ENCODE data around the gene TMEM214. TPM values are rescaled to one million over a fixed set of nuclear protein-coding genes. Genes with fewer than 3 reads are reported as not detected.

Gene TMEM214
- total RNA-seq, 2 donors from 2014 or later, result 42.4 to 47.3 TPM

DNA sequence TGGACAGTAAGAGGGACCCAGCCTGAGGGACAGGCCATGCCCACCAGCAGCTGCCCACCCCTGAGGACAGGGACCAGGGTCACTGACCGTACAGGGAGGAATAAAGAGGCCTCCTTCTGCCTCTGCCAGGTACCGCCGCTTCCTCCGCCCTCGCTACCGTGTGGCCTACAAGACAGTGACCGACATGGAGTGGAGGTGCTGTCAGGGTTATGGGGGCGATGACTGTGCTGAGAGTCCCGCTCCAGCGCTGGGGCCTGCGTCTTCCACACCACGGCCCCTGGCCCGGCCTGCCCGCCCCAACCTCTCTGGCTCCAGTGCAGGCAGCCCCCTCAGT, 47.8 kb downstream of the TMEM214 start:
- Mint-ChIP-seq H3K4me3 (peak overlapping the region; percentile 87), H3K36me3 (ENCODE audit: low read depth) (no peaks in the 10 kb centered on the region), H3K27ac (peak overlapping the region; percentile 82), H3K27me3 (no peaks in the 10 kb centered on the region), H3K4me1 (peaks cover 36% of the 10 kb centered on the region)
- DNase-seq (no peak), ATAC-seq (no peak)
- no peaks in the 10 kb centered on the region for H3K9me3 ChIP-seq (ENCODE audit: control insufficient read depth, low read length, poor library complexity, severe bottlenecking)

DNA sequence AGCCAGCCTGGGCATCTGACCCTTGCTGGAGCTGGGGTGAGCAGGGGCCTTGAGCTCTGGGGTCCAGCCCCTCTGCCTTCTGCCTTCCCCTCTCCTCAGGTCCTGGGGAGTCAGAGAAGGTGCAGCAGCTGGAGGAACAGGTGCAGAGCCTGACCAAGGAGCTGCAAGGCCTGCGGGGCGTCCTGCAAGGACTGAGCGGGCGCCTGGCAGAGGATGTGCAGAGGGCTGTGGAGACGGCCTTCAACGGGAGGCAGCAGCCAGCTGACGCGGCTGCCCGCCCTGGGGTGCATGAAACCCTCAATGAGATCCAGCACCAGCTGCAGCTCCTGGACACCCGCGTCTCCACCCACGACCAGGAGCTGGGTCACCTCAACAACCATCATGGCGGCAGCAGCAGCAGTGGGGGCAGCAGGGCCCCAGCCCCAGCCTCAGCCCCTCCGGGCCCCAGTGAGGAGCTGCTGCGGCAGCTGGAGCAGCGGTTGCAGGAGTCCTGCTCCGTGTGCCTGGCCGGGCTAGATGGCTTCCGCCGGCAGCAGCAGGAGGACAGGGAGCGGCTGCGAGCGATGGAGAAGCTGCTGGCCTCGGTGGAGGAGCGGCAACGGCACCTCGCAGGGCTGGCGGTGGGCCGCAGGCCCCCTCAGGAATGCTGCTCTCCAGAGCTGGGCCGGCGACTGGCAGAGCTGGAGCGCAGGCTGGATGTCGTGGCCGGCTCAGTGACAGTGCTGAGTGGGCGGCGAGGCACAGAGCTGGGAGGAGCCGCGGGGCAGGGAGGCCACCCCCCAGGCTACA, 49.4 kb downstream of the TMEM214 start:
- H3K4me3 Mint-ChIP-seq, result peak overlapping the region; percentile 87
- no peaks in the 10 kb centered on the region for H3K36me3 Mint-ChIP-seq (ENCODE audit: low read depth)
- no peak for DNase-seq
- ATAC-seq, result no peak
- H3K27ac Mint-ChIP-seq, result peak overlapping the region; percentile 82
- H3K9me3 ChIP-seq (ENCODE audit: control insufficient read depth, low read length, poor library complexity, severe bottlenecking), result no peaks in the 10 kb centered on the region
- peaks cover 33% of the 10 kb centered on the region for H3K4me1 Mint-ChIP-seq
- H3K27me3 Mint-ChIP-seq, result no peaks in the 10 kb centered on the region

DNA sequence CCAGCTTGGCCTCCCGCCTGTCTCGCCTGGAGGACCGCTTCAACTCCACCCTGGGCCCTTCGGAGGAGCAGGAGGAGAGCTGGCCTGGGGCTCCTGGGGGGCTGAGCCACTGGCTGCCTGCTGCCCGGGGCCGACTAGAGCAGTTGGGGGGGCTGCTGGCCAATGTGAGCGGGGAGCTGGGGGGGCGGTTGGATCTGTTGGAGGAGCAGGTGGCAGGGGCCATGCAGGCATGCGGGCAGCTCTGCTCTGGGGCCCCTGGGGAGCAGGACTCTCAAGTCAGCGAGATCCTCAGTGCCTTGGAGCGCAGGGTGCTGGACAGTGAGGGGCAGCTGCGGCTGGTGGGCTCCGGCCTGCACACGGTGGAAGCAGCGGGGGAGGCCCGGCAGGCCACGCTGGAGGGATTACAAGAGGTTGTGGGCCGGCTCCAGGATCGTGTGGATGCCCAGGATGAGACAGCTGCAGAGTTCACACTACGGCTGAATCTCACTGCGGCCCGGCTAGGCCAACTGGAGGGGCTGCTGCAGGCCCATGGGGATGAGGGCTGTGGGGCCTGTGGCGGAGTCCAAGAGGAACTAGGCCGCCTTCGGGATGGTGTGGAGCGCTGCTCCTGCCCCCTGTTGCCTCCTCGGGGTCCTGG, 50.1 kb downstream of the TMEM214 start:
- H3K4me1 Mint-ChIP-seq, result peaks cover 32% of the 10 kb centered on the region
- H3K27me3 Mint-ChIP-seq, result no peaks in the 10 kb centered on the region
- no peak overlapping the region for H3K27ac Mint-ChIP-seq
- no peak for ATAC-seq
- DNase-seq, result no peak
- H3K4me3 Mint-ChIP-seq, result no peak overlapping the region
- no peaks in the 10 kb centered on the region for H3K36me3 Mint-ChIP-seq (ENCODE audit: low read depth)
- no peaks in the 10 kb centered on the region for H3K9me3 ChIP-seq (ENCODE audit: control insufficient read depth, low read length, poor library complexity, severe bottlenecking)

DNA sequence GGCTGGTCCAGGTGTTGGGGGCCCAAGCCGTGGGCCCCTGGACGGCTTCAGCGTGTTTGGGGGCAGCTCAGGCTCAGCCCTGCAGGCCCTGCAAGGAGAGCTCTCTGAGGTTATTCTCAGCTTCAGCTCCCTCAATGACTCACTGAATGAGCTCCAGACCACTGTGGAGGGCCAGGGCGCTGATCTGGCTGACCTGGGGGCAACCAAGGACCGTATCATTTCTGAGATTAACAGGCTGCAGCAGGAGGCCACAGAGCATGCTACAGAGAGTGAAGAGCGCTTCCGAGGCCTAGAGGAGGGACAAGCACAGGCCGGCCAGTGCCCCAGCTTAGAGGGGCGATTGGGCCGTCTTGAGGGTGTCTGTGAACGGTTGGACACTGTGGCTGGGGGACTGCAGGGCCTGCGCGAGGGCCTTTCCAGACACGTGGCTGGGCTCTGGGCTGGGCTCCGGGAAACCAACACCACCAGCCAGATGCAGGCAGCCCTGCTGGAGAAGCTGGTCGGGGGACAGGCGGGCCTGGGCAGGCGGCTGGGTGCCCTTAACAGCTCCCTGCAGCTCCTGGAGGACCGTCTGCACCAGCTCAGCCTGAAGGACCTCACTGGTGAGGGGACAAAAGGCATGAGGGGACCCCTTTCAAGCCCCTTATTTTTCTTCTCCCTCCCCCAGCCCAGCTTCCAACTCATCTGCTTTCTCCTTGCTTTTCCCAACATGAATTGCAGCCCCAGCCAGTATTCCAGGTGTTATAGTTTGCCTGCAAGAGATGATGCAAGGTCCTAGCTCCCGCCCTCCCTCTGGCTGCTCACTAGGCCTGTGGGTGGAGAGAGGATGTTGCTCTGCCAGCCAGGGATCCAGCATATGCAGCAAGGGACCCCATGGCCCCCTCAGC, 50.9 kb downstream of the TMEM214 start:
- ATAC-seq (no peak), DNase-seq (no peak)
- H3K4me1 Mint-ChIP-seq, result peaks cover 31% of the 10 kb centered on the region
- H3K27ac Mint-ChIP-seq, result no peak overlapping the region
- peak overlapping the region; percentile 55 for H3K4me3 Mint-ChIP-seq
- no peaks in the 10 kb centered on the region for H3K36me3 Mint-ChIP-seq (ENCODE audit: low read depth)
- H3K27me3 Mint-ChIP-seq, result no peaks in the 10 kb centered on the region
- H3K9me3 ChIP-seq (ENCODE audit: control insufficient read depth, low read length, poor library complexity, severe bottlenecking), result no peaks in the 10 kb centered on the region

GRCh38 chr2:27084297-27085061, 51.7 kb downstream of the TMEM214 start:
- H3K4me1 Mint-ChIP-seq, result peaks cover 31% of the 10 kb centered on the region
- no peaks in the 10 kb centered on the region for H3K9me3 ChIP-seq (ENCODE audit: control insufficient read depth, low read length, poor library complexity, severe bottlenecking)
- peak overlapping the region; percentile 55 for H3K4me3 Mint-ChIP-seq
- peak overlapping the region; percentile 83 for H3K27ac Mint-ChIP-seq
- H3K27me3 Mint-ChIP-seq, result no peaks in the 10 kb centered on the region
- no peaks in the 10 kb centered on the region for H3K36me3 Mint-ChIP-seq (ENCODE audit: low read depth)
- DNase-seq (no peak), ATAC-seq (no peak)

GRCh38 chr2:27085062-27085672, 52.4 kb downstream of the TMEM214 start:
- no peaks in the 10 kb centered on the region for H3K27me3 Mint-ChIP-seq
- peak overlapping the region; percentile 83 for H3K27ac Mint-ChIP-seq
- H3K4me1 Mint-ChIP-seq, result peaks cover 29% of the 10 kb centered on the region
- H3K36me3 Mint-ChIP-seq (ENCODE audit: low read depth), result no peaks in the 10 kb centered on the region
- H3K4me3 Mint-ChIP-seq, result peak overlapping the region; percentile 92
- no peaks in the 10 kb centered on the region for H3K9me3 ChIP-seq (ENCODE audit: control insufficient read depth, low read length, poor library complexity, severe bottlenecking)
- DNase-seq (no peak), ATAC-seq (no peak)

DNA sequence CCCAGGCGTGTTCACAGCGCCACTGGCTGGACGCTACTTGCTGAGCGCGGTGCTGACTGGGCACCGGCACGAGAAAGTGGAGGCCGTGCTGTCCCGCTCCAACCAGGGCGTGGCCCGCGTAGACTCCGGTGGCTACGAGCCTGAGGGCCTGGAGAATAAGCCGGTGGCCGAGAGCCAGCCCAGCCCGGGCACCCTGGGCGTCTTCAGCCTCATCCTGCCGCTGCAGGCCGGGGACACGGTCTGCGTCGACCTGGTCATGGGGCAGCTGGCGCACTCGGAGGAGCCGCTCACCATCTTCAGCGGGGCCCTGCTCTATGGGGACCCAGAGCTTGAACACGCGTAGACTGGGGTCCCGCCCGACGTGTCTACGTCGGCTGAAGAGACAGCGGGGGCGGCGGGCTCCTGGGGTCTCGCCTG, 52.9 kb downstream of the TMEM214 start:
- no peaks in the 10 kb centered on the region for H3K9me3 ChIP-seq (ENCODE audit: control insufficient read depth, low read length, poor library complexity, severe bottlenecking)
- Mint-ChIP-seq H3K4me1 (peaks cover 27% of the 10 kb centered on the region), H3K36me3 (ENCODE audit: low read depth) (no peaks in the 10 kb centered on the region), H3K4me3 (peak overlapping the region; percentile 92), H3K27ac (peak overlapping the region; percentile 83), H3K27me3 (no peaks in the 10 kb centered on the region)
- ATAC-seq (no peak), DNase-seq (no peak)

- ATAC-seq, result peak; percentile 94
- H3K4me1 Mint-ChIP-seq, result peaks cover 21% of the 10 kb centered on the region
- H3K36me3 Mint-ChIP-seq (ENCODE audit: low read depth), result no peaks in the 10 kb centered on the region
- peak overlapping the region; percentile 83 for H3K27ac Mint-ChIP-seq
- peak; percentile 98 to 100 (median 99) for DNase-seq
- no peaks in the 10 kb centered on the region for H3K27me3 Mint-ChIP-seq
- H3K4me3 Mint-ChIP-seq, result peak overlapping the region; percentile 92
- H3K9me3 ChIP-seq (ENCODE audit: control insufficient read depth, low read length, poor library complexity, severe bottlenecking), result no peaks in the 10 kb centered on the region
Observed at GRCh38 chr2:27086090-27086723, 53.4 kb downstream of the TMEM214 start.

DNA sequence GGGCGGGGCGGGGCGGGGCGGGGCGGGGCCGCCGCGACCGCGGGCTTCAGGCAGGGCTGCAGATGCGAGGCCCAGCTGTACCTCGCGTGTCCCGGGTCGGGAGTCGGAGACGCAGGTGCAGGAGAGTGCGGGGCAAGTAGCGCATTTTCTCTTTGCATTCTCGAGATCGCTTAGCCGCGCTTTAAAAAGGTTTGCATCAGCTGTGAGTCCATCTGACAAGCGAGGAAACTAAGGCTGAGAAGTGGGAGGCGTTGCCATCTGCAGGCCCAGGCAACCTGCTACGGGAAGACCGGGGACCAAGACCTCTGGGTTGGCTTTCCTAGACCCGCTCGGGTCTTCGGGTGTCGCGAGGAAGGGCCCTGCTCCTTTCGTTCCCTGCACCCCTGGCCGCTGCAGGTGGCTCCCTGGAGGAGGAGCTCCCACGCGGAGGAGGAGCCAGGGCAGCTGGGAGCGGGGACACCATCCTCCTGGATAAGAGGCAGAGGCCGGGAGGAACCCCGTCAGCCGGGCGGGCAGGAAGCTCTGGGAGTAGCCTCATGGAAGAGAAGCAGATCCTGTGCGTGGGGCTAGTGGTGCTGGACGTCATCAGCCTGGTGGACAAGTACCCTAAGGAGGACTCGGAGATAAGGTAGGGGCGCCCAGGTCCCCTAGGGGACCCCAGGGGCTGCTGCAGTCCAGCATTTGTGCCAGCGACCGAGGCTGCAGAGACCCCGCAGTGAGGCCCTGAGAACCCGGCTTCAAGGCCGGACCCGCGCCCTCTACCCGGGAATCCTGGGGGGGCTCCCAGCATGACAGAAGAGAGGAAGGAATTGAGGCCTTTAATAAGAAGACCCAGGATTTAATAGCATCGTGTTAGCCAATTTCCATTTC, 54.2 kb downstream of the TMEM214 start, which contains the start of gene KHK:
Gene KHK (plus strand): TSS at position 49 of the 870 bp plus-strand sequence. CDS start 488 bp downstream, at position 537.
- H3K27me3 Mint-ChIP-seq, result no peaks in the 10 kb centered on the region
- H3K36me3 Mint-ChIP-seq (ENCODE audit: low read depth), result no peaks in the 10 kb centered on the region
- peak within 1 kb of the TSS; percentile 83 for H3K27ac Mint-ChIP-seq
- DNase-seq, result no peak
- ATAC-seq, result no peak
- H3K9me3 ChIP-seq (ENCODE audit: control insufficient read depth, low read length, poor library complexity, severe bottlenecking), result no peaks in the 10 kb centered on the region
- H3K4me3 Mint-ChIP-seq, result peak within 1 kb of the TSS; percentile 92
- H3K4me1 Mint-ChIP-seq, result peaks cover 14% of the 10 kb centered on the region

GRCh38 chr2:27087823-27088410, 55.2 kb downstream of the TMEM214 start:
- ATAC-seq (no peak), DNase-seq (no peak)
- Mint-ChIP-seq H3K27me3 (no peaks in the 10 kb centered on the region), H3K27ac (no peak overlapping the region), H3K4me1 (peaks cover 13% of the 10 kb centered on the region), H3K36me3 (ENCODE audit: low read depth) (no peaks in the 10 kb centered on the region), H3K4me3 (peak overlapping the region; percentile 92)
- H3K9me3 ChIP-seq (ENCODE audit: control insufficient read depth, low read length, poor library complexity, severe bottlenecking), result no peaks in the 10 kb centered on the region

- Mint-ChIP-seq H3K27me3 (no peaks in the 10 kb centered on the region), H3K4me1 (peaks cover 11% of the 10 kb centered on the region), H3K4me3 (no peak overlapping the region), H3K27ac (no peak overlapping the region), H3K36me3 (ENCODE audit: low read depth) (no peaks in the 10 kb centered on the region)
- DNase-seq, result no peak
- ATAC-seq, result no peak
- no peaks in the 10 kb centered on the region for H3K9me3 ChIP-seq (ENCODE audit: control insufficient read depth, low read length, poor library complexity, severe bottlenecking)
Observed at GRCh38 chr2:27088634-27089033, 55.9 kb downstream of the TMEM214 start.
